Natural killer cell treated with Interleukin-12 subunit alpha and Interleukin-12 subunit beta and Interleukin-15 and Interleukin-18, amount 100 ng/mL, for 72 hours (primary cell): ENCODE results near the gene ESR1. TPM values are rescaled to one million over a fixed set of nuclear protein-coding genes. Genes with fewer than 3 reads are reported as not detected.
"Not testable (repeated sequence)": the region's sequence is repeated elsewhere in the genome, so short reads cannot be mapped to it uniquely, and the experiment has no call there.

Source experiments
- ATAC-seq, 2 donors: fragments of 150-1000 bp; cut with Tn5 transposase in 1 of 2; sonication (Bioruptor Pico), chemical (Tn5 transposase) in 1 of 2; 2 replicates each; pipeline ENCODE4 v1.10.0; 2021
- DNase-seq: peaks from one replicate; pipeline ENCODE4 v3.0.0; 2022; ENCODE audit warnings: low spot score
- H3K27ac Mint-ChIP-seq, 2 donors: 1 replicate in 1 of 2; 2 replicates in 1 of 2; pipeline ENCODE4 v1.8.0; 2022; ENCODE audit warnings: mixed read lengths in 2 of 2, mild to moderate bottlenecking in 1 of 2, moderate library complexity in 1 of 2
- H3K27me3 Mint-ChIP-seq, 2 donors: 1 replicate in 1 of 2; 2 replicates in 1 of 2; pipeline ENCODE4 v1.8.0; 2022; ENCODE audit warnings: mixed read lengths in 2 of 2
- H3K36me3 Mint-ChIP-seq: one replicate; pipeline ENCODE4 v1.8.0; 2022; ENCODE audit warnings: mixed read lengths
- H3K4me1 Mint-ChIP-seq, 2 donors: 1 replicate in 1 of 2; 2 replicates in 1 of 2; pipeline ENCODE4 v1.8.0; 2022; ENCODE audit warnings: low read depth in 2 of 2, mixed read lengths in 2 of 2, mild to moderate bottlenecking in 1 of 2
- H3K4me3 Mint-ChIP-seq: one replicate; pipeline ENCODE4 v1.8.0; 2022; ENCODE audit warnings: mixed read lengths
- H3K9me3 Mint-ChIP-seq: 2 replicates; pipeline ENCODE4 v1.8.0; 2022; ENCODE audit warnings: mixed read lengths
- total RNA-seq, 2 donors: library from RNA; stranded (reverse); gene quantifications; one replicate each; pipeline ENCODE4 v1.2.3, GENCODE V29; 2022

The ESR1 gene
- total RNA-seq, 2 donors from 2014 or later: 2.3 to 4.9 TPM

GRCh38 chr6:152118678-152119077, 311.2 kb downstream of the ESR1 start:
- no peak for ATAC-seq
- peaks cover 29% of the 10 kb centered on the region for H3K36me3 Mint-ChIP-seq
- H3K27ac Mint-ChIP-seq: peak overlapping the region in 1 of 2 donors; percentile 40
- H3K27me3 Mint-ChIP-seq: no peaks in the 10 kb centered on the region
- no peak for DNase-seq
- peaks cover 12 to 15% of the 10 kb centered on the region in 2 donors for H3K4me1 Mint-ChIP-seq
- H3K9me3 Mint-ChIP-seq: no peaks in the 10 kb centered on the region
- H3K4me3 Mint-ChIP-seq: no peak overlapping the region

- Mint-ChIP-seq H3K27ac (peak overlapping the region in 1 of 2 donors; percentile 40), H3K27me3 (no peaks in the 10 kb centered on the region), H3K36me3 (peaks cover 29% of the 10 kb centered on the region)
Observed at GRCh38 chr6:152119831-152120230, 312.3 kb downstream of the ESR1 start.

GRCh38 chr6:152121910-152122309, 314.4 kb downstream of the ESR1 start:
- no peaks in the 10 kb centered on the region for H3K9me3 Mint-ChIP-seq
- no peak overlapping the region for H3K4me3 Mint-ChIP-seq
- H3K36me3 Mint-ChIP-seq: peaks cover 29% of the 10 kb centered on the region
- no peak overlapping the region for H3K27ac Mint-ChIP-seq
- H3K27me3 Mint-ChIP-seq: no peaks in the 10 kb centered on the region
- ATAC-seq (no peak), DNase-seq (no peak)
- H3K4me1 Mint-ChIP-seq: peaks cover 10 to 12% of the 10 kb centered on the region in 2 donors

More at GRCh38 chr6:152119831-152120230, 312.3 kb downstream of the ESR1 start:
- DNase-seq (no peak), ATAC-seq (no peak)
- H3K4me3 Mint-ChIP-seq: no peak overlapping the region
- no peaks in the 10 kb centered on the region for H3K9me3 Mint-ChIP-seq
- peaks cover 12 to 15% of the 10 kb centered on the region in 2 donors for H3K4me1 Mint-ChIP-seq

- H3K9me3 Mint-ChIP-seq: no peaks in the 10 kb centered on the region
- H3K27ac Mint-ChIP-seq: no peak overlapping the region
- no peak overlapping the region for H3K4me3 Mint-ChIP-seq
- no peak for DNase-seq
- H3K27me3 Mint-ChIP-seq: no peaks in the 10 kb centered on the region
- ATAC-seq: no peak
- peaks cover 9 to 12% of the 10 kb centered on the region in 2 donors for H3K4me1 Mint-ChIP-seq
- H3K36me3 Mint-ChIP-seq: peaks cover 29% of the 10 kb centered on the region
Observed at GRCh38 chr6:152122434-152122833, 315.0 kb downstream of the ESR1 start.

- Mint-ChIP-seq H3K4me3 (no peak overlapping the region), H3K27me3 (no peaks in the 10 kb centered on the region), H3K27ac (peak overlapping the region in 1 of 2 donors; percentile 61), H3K4me1 (peaks cover 3 to 5% of the 10 kb centered on the region in 2 donors), H3K36me3 (peaks cover 27% of the 10 kb centered on the region), H3K9me3 (no peaks in the 10 kb centered on the region)
- ATAC-seq: no peak
- DNase-seq: no peak
Observed at GRCh38 chr6:152123076-152123475, 315.6 kb downstream of the ESR1 start.

- Mint-ChIP-seq H3K9me3 (no peaks in the 10 kb centered on the region), H3K36me3 (peaks cover 30% of the 10 kb centered on the region), H3K27me3 (no peaks in the 10 kb centered on the region), H3K27ac (no peak overlapping the region), H3K4me1 (peaks cover 0 to 2% of the 10 kb centered on the region in 2 donors), H3K4me3 (no peak overlapping the region)
- ATAC-seq: no peak
- DNase-seq: no peak
Observed at GRCh38 chr6:152124429-152125074, 317.1 kb downstream of the ESR1 start.

GRCh38 chr6:152127432-152128165, 320.1 kb downstream of the ESR1 start:
- Mint-ChIP-seq H3K27me3 (no peaks in the 10 kb centered on the region), H3K36me3 (peaks cover 25% of the 10 kb centered on the region), H3K27ac (peak overlapping the region in 1 of 2 donors; percentile 15), H3K9me3 (no peaks in the 10 kb centered on the region), H3K4me1 (peaks cover 2 to 3% of the 10 kb centered on the region in 2 donors), H3K4me3 (no peak overlapping the region)
- ATAC-seq: no peak
- DNase-seq: no peak

- Mint-ChIP-seq H3K4me1 (peaks cover 2 to 3% of the 10 kb centered on the region in 2 donors), H3K27ac (peak overlapping the region; percentile 17 to 18), H3K9me3 (no peaks in the 10 kb centered on the region), H3K27me3 (no peaks in the 10 kb centered on the region), H3K4me3 (no peak overlapping the region), H3K36me3 (peaks cover 25% of the 10 kb centered on the region)
- DNase-seq: no peak
- no peak for ATAC-seq
Observed at GRCh38 chr6:152129691-152130151, 322.2 kb downstream of the ESR1 start.

GRCh38 chr6:152130441-152130840, 323.0 kb downstream of the ESR1 start:
- Mint-ChIP-seq H3K4me3 (no peak overlapping the region), H3K36me3 (peaks cover 28% of the 10 kb centered on the region), H3K27ac (no peak overlapping the region), H3K27me3 (no peaks in the 10 kb centered on the region), H3K9me3 (no peaks in the 10 kb centered on the region), H3K4me1 (peaks cover 2 to 3% of the 10 kb centered on the region in 2 donors)
- ATAC-seq (no peak), DNase-seq (no peak)

GRCh38 chr6:152135755-152136448, 328.4 kb downstream of the ESR1 start:
- H3K4me3 Mint-ChIP-seq: no peak overlapping the region
- ATAC-seq (no peak), DNase-seq (no peak)
- no peaks in the 10 kb centered on the region for H3K27me3 Mint-ChIP-seq
- H3K9me3 Mint-ChIP-seq: no peaks in the 10 kb centered on the region
- H3K27ac Mint-ChIP-seq: peak overlapping the region in 1 of 2 donors; percentile 8
- peaks cover 21% of the 10 kb centered on the region for H3K36me3 Mint-ChIP-seq
- H3K4me1 Mint-ChIP-seq: peaks cover 0 to 4% of the 10 kb centered on the region in 2 donors

- ATAC-seq (no peak), DNase-seq (no peak)
- H3K4me3 Mint-ChIP-seq: no peak overlapping the region
- no peaks in the 10 kb centered on the region for H3K9me3 Mint-ChIP-seq
- peak overlapping the region in 1 of 2 donors; percentile 59 for H3K27ac Mint-ChIP-seq
- H3K36me3 Mint-ChIP-seq: peaks cover 21% of the 10 kb centered on the region
- H3K4me1 Mint-ChIP-seq: peaks cover 0 to 4% of the 10 kb centered on the region in 2 donors
- no peaks in the 10 kb centered on the region for H3K27me3 Mint-ChIP-seq
Observed at GRCh38 chr6:152136449-152136825, 329.0 kb downstream of the ESR1 start.

- not testable (repeated sequence) for DNase-seq, H3K27me3 Mint-ChIP-seq, ATAC-seq, H3K4me3 Mint-ChIP-seq, H3K4me1 Mint-ChIP-seq, H3K27ac Mint-ChIP-seq, H3K9me3 Mint-ChIP-seq
- H3K36me3 Mint-ChIP-seq: peaks cover 21% of the 10 kb centered on the region
Observed at GRCh38 chr6:152138344-152138743, 330.9 kb downstream of the ESR1 start.

GRCh38 chr6:152142105-152142504, 334.6 kb downstream of the ESR1 start:
- H3K9me3 Mint-ChIP-seq: no peaks in the 10 kb centered on the region
- H3K27me3 Mint-ChIP-seq: no peaks in the 10 kb centered on the region
- H3K4me3 Mint-ChIP-seq: no peak overlapping the region
- no peak overlapping the region for H3K27ac Mint-ChIP-seq
- peaks cover 6 to 7% of the 10 kb centered on the region in 2 donors for H3K4me1 Mint-ChIP-seq
- H3K36me3 Mint-ChIP-seq: peaks cover 12% of the 10 kb centered on the region
- ATAC-seq (no peak), DNase-seq (no peak)

GRCh38 chr6:152143359-152143758, 335.9 kb downstream of the ESR1 start:
- no peaks in the 10 kb centered on the region for H3K27me3 Mint-ChIP-seq
- no peak for ATAC-seq
- no peak overlapping the region for H3K4me3 Mint-ChIP-seq
- peaks cover 6 to 7% of the 10 kb centered on the region in 2 donors for H3K4me1 Mint-ChIP-seq
- no peak overlapping the region for H3K27ac Mint-ChIP-seq
- no peak for DNase-seq
- peaks cover 18% of the 10 kb centered on the region for H3K36me3 Mint-ChIP-seq
- no peaks in the 10 kb centered on the region for H3K9me3 Mint-ChIP-seq
